IMR-90 (cell line): Measurements from ENCODE around the gene IFNK. TPM values are rescaled to one million over a fixed set of nuclear protein-coding genes. Genes with fewer than 3 reads are reported as not detected.

Source experiments
- ATAC-seq: fragments of 200-7000 bp; cut with Tn5 transposase; 2 replicates; pipeline ENCODE4 v1.9.1; 2020; ENCODE audit warnings: low read depth, mild to moderate bottlenecking, moderate library complexity
- BruUV-seq: library from RNA; stranded (reverse); fragments of 400-500 nt; replicated peaks from 2 replicates; lab custom pipeline; 2021; lab: Mats Ljungman, UMichigan
- CTCF ChIA-PET: fragments of 300-600 bp; formaldehyde crosslinking; extraction: SDS; loops from one replicate; lab custom pipeline; 2021; ENCODE audit warnings: antibody characterized with exemption; lab: Yijun Ruan, JAX
- POLR2A ChIA-PET: fragments of 300-600 bp; sonication (Branson Sonifier 250); formaldehyde crosslinking; loops from one replicate; lab custom pipeline; 2022; ENCODE audit warnings: antibody characterized with exemption; ENCODE audit not compliant: unreplicated experiment; lab: Charles Lee
- DNase-seq: peaks from one replicate; pipeline ENCODE4 v3.0.0; 2013
- H2AFZ ChIP-seq: replicated peaks from 2 replicates; pipeline ENCODE3; 2013; ENCODE audit warnings: low read length, mild to moderate bottlenecking; ENCODE audit not compliant: poor library complexity
- H2AK5ac ChIP-seq: 2 replicates; pipeline ENCODE4 v1.6.1; 2013; ENCODE audit warnings: low read depth, low read length, inconsistent platforms
- H2AK9ac ChIP-seq: replicated peaks from 2 replicates; pipeline ENCODE3; 2013; ENCODE audit warnings: mild to moderate bottlenecking, low read depth, low read length, moderate library complexity; ENCODE audit not compliant: poor library complexity
- H2BK120ac ChIP-seq: 2 replicates; pipeline ENCODE4 v1.6.1; 2013; ENCODE audit warnings: low read depth, low read length, inconsistent platforms
- H2BK15ac ChIP-seq: 3 replicates; pipeline ENCODE4 v1.6.1; 2013; ENCODE audit warnings: low read depth, low read length, inconsistent platforms
- H2BK20ac ChIP-seq: 2 replicates; pipeline ENCODE4 v1.6.1; 2013; ENCODE audit warnings: low read depth, mild to moderate bottlenecking, inconsistent platforms, low read length, moderate library complexity
- H2BK5ac ChIP-seq: 2 replicates; pipeline ENCODE4 v1.6.1; 2013; ENCODE audit warnings: mild to moderate bottlenecking, low read depth, low read length, inconsistent platforms; ENCODE audit not compliant: poor library complexity, severe bottlenecking
- H3K14ac ChIP-seq: replicated peaks from 2 replicates; pipeline ENCODE4 v1.6.1; 2013; ENCODE audit warnings: low read depth, low read length, inconsistent platforms
- H3K18ac ChIP-seq: 2 replicates; pipeline ENCODE4 v1.6.1; 2013; ENCODE audit warnings: low read depth, low read length, control low read depth
- H3K23ac ChIP-seq: 2 replicates; pipeline ENCODE4 v1.6.1; 2013; ENCODE audit warnings: low read depth, low read length, inconsistent platforms
- H3K27ac ChIP-seq: 2 replicates; pipeline ENCODE4 v1.5.1; 2013; ENCODE audit warnings: mild to moderate bottlenecking, control low read depth, low read length; ENCODE audit not compliant: insufficient read depth
- H3K27me3 ChIP-seq: 2 replicates; pipeline ENCODE4 v1.6.1; 2013; ENCODE audit warnings: low read length; ENCODE audit not compliant: control insufficient read depth, insufficient read depth
- H3K36me3 ChIP-seq: 2 replicates; pipeline ENCODE4 v1.6.1; 2013; ENCODE audit warnings: low read length, mixed read lengths; ENCODE audit not compliant: control insufficient read depth, insufficient read depth
- H3K4ac ChIP-seq: 2 replicates; pipeline ENCODE4 v1.6.1; 2013; ENCODE audit warnings: low read depth, low read length, inconsistent platforms
- H3K4me1 ChIP-seq: 2 replicates; pipeline ENCODE4 v1.6.1; 2013; ENCODE audit warnings: low read length, mixed read lengths; ENCODE audit not compliant: control insufficient read depth, insufficient read depth
- H3K4me2 ChIP-seq: 2 replicates; pipeline ENCODE4 v1.6.1; 2013; ENCODE audit warnings: low read depth, mild to moderate bottlenecking, control low read depth, low read length, moderate library complexity
- H3K4me3 ChIP-seq: 2 replicates; pipeline ENCODE4 v1.5.1; 2013; ENCODE audit warnings: low read depth, mild to moderate bottlenecking, control low read depth, low read length, moderate library complexity; ENCODE audit not compliant: insufficient read depth
- H3K56ac ChIP-seq: 2 replicates; pipeline ENCODE4 v1.6.1; 2013; ENCODE audit warnings: low read length, inconsistent platforms; ENCODE audit not compliant: insufficient read depth; ENCODE audit errors: extremely low read depth
- H3K79me1 ChIP-seq, 2 experiments: 2 replicates each; pipeline ENCODE4 v1.6.1; 2013; ENCODE audit warnings: low read length in 2 of 2, inconsistent platforms in 1 of 2, low read depth in 1 of 2
- H3K9ac ChIP-seq: 2 replicates; pipeline ENCODE4 v1.6.1; 2013; ENCODE audit warnings: low read depth, low read length, control low read depth
- H3K9me1 ChIP-seq: 2 replicates; pipeline ENCODE4 v1.6.1; 2013; ENCODE audit warnings: low read length, inconsistent platforms; ENCODE audit not compliant: insufficient read depth
- H3K9me3 ChIP-seq: 2 replicates; pipeline ENCODE4 v1.6.1; 2013; ENCODE audit warnings: low read length; ENCODE audit not compliant: control insufficient read depth, insufficient read depth
- H4K20me1 ChIP-seq: 2 replicates; pipeline ENCODE4 v1.6.1; 2013; ENCODE audit warnings: low read length, inconsistent platforms; ENCODE audit not compliant: insufficient read depth
- H4K5ac ChIP-seq: 2 replicates; pipeline ENCODE4 v1.6.1; 2013; ENCODE audit warnings: mild to moderate bottlenecking, low read depth, low read length, control low read depth
- H4K8ac ChIP-seq, 2 experiments: 2 replicates each; pipeline ENCODE4 v1.6.1; 2013; ENCODE audit warnings: low read depth in 2 of 2, low read length in 2 of 2, control low read depth in 1 of 2, inconsistent platforms in 1 of 2
- H4K91ac ChIP-seq: 2 replicates; pipeline ENCODE4 v1.6.1; 2013; ENCODE audit warnings: low read depth, low read length, inconsistent platforms; ENCODE audit not compliant: insufficient read depth
- BHLHE40 ChIP-seq: fragments of 150-350 bp; IDR thresholded peaks from 2 replicates; pipeline ENCODE4 v1.6.1; 2016; ENCODE audit warnings: mild to moderate bottlenecking, low read depth, low read length
- CEBPB ChIP-seq: IDR thresholded peaks from 2 replicates; pipeline ENCODE4 v1.6.1; 2012; ENCODE audit warnings: low read depth, low read length, improper control_type of control experiment
- CHD1 ChIP-seq: IDR thresholded peaks from 2 replicates; pipeline ENCODE4 v1.6.1; 2012; ENCODE audit warnings: low read depth, low read length, improper control_type of control experiment
- CTCF ChIP-seq: conservative IDR thresholded peaks from 2 replicates; pipeline ENCODE4 v1.5.1; 2012; ENCODE audit warnings: mild to moderate bottlenecking, low read depth, low read length, improper control_type of control experiment
- ELK1 ChIP-seq: fragments of 150-350 bp; IDR thresholded peaks from 2 replicates; pipeline ENCODE4 v1.6.1; 2016; ENCODE audit warnings: low read depth, mild to moderate bottlenecking, low read length, moderate library complexity, borderline replicate concordance
- FOS ChIP-seq: fragments of 150-350 bp; IDR thresholded peaks from 2 replicates; pipeline ENCODE4 v1.6.1; 2016; ENCODE audit warnings: low read depth, low read length
- NFE2L2 ChIP-seq: fragments of 150-350 bp; IDR thresholded peaks from 2 replicates; pipeline ENCODE4 v1.6.1; 2016; ENCODE audit warnings: low read depth, mild to moderate bottlenecking, low read length
- RCOR1 ChIP-seq: IDR thresholded peaks from 2 replicates; pipeline ENCODE4 v1.6.1; 2012; ENCODE audit warnings: mild to moderate bottlenecking, low read length, improper control_type of control experiment; ENCODE audit not compliant: insufficient replicate concordance
- RFX5 ChIP-seq: IDR thresholded peaks from 2 replicates; pipeline ENCODE4 v1.8.0; 2012; ENCODE audit warnings: low read depth, mild to moderate bottlenecking, low read length, moderate library complexity
- SMC3 ChIP-seq: fragments of 150-350 bp; IDR thresholded peaks from 2 replicates; pipeline ENCODE4 v1.6.1; 2016; ENCODE audit warnings: low read depth, mild to moderate bottlenecking, antibody characterized with exemption, low read length, moderate library complexity
- USF2 ChIP-seq: fragments of 150-350 bp; IDR thresholded peaks from 2 replicates; pipeline ENCODE4 v1.6.1; 2017; ENCODE audit warnings: mild to moderate bottlenecking, antibody characterized with exemption, low read length, low read depth
- WGBS, 2 experiments: methylation state at CpG; one replicate each; pipeline versions ENCODE4 v1.1.5 to v1.1.7; 2013; ENCODE audit warnings: missing lambda C conversion rate in 2 of 2; ENCODE audit not compliant: insufficient read length in 1 of 2; ENCODE audit errors: extremely low coverage in 2 of 2; 5-methylcytosine and 5-hydroxymethylcytosine counted together
- dilution Hi-C: fragments of 300-500 bp; cut with HindIII; formaldehyde crosslinking; loops from one replicate; pipeline ENCODE4 v1.14.3; 2018; ENCODE audit warnings: low sequenced_read_pairs; ENCODE audit not compliant: unreplicated experiment
- in situ Hi-C: fragments of 300-500 bp; cut with MboI; formaldehyde crosslinking; loops from 3 replicates; pipeline ENCODE4 v1.14.3; 2019; ENCODE audit warnings: low sequenced_read_pairs, inconsistent platforms, mixed read lengths
- intact Hi-C: fragments of 100-400 bp; cut with micrococcal nuclease; formaldehyde crosslinking; loops from 2 replicates; pipeline ENCODE4 v1.10.0; 2022
- polyA plus RNA-seq, 3 experiments: library from polyadenylated mRNA; depleted of rRNA; stranded (reverse); fragments of >200 nt; gene quantifications; 2 replicates each; pipeline ENCODE4 v1.2.3, GENCODE V29; 2012; ENCODE audit warnings: low replicate concordance in 1 of 3
- total RNA-seq: library from RNA; depleted of rRNA; stranded (reverse); fragments of >200 nt; gene quantifications from 2 replicates; pipeline ENCODE4 v1.2.3, GENCODE V29; 2012

The IFNK gene
- total and polyA plus RNA-seq, 2 of the 4 experiments (the other 2 are of a cell fraction), result not detected

- H3K27ac ChIP-seq, result no peak overlapping the region
- no peak overlapping the region for H4K8ac ChIP-seq
- CTCF ChIA-PET, result no interaction called here
- no peak overlapping the region for H3K4ac ChIP-seq
- H3K79me1 ChIP-seq, result no peaks in the 10 kb centered on the region
- H3K9me1 ChIP-seq, result no peaks in the 10 kb centered on the region
- H4K5ac ChIP-seq, result no peak overlapping the region
- H4K20me1 ChIP-seq, result no peaks in the 10 kb centered on the region
- intact Hi-C loops, result no loop called here
- H3K9me3 ChIP-seq, result no peaks in the 10 kb centered on the region
- BruUV-seq, result no TSS peak
- H3K14ac ChIP-seq, result no peak overlapping the region
- no peak overlapping the region for H2BK20ac ChIP-seq
- dilution Hi-C loops, result no loop called here
- H3K18ac ChIP-seq, result no peak overlapping the region
- DNase-seq (no peak), ATAC-seq (no peak)
- no CpG with 5 or more reads among the region's 1 CpG for WGBS, 2 experiments
- H4K91ac ChIP-seq, result no peak overlapping the region
- H3K56ac ChIP-seq, result no peak overlapping the region
- H2BK120ac ChIP-seq, result no peak overlapping the region
- H3K4me3 ChIP-seq, result no peak overlapping the region
- no peak overlapping the region for H3K4me2 ChIP-seq
- no peak overlapping the region for H2AK9ac ChIP-seq
- no peaks in the 10 kb centered on the region for H3K27me3 ChIP-seq
- H3K4me1 ChIP-seq, result no peaks in the 10 kb centered on the region
- no peak overlapping the region for H3K9ac ChIP-seq
- H2AFZ ChIP-seq, result no peak overlapping the region
- H3K36me3 ChIP-seq, result no peaks in the 10 kb centered on the region
- TF ChIP-seq BHLHE40, result no peak
- TF ChIP-seq RFX5, result no peak
- TF ChIP-seq CTCF, result no peak
- no peak for TF ChIP-seq FOS
- no peak for TF ChIP-seq CHD1
- TF ChIP-seq NFE2L2, result no peak
- TF ChIP-seq RCOR1, result no peak
- TF ChIP-seq USF2, result no peak
- no peak for TF ChIP-seq CEBPB
- TF ChIP-seq ELK1, result no peak
- TF ChIP-seq SMC3, result no peak
- in situ Hi-C loops, result no loop called here
- POLR2A ChIA-PET, result no interaction called here
- H3K23ac ChIP-seq, result no peak overlapping the region
- no peak overlapping the region for H2BK15ac ChIP-seq
- H2BK5ac ChIP-seq, result no peak overlapping the region
- H2AK5ac ChIP-seq, result no peak overlapping the region
Measured at GRCh38 chr9:27487927-27488326, 36.2 kb upstream of the IFNK start.
